Stomach smooth muscle (tissue), 2 donors: ENCODE data around the gene TMPRSS13.
"Not testable (repeated sequence)": the region's sequence is repeated elsewhere in the genome, so short reads cannot be mapped to it uniquely, and the experiment has no call there.

Experiments
- H3K27ac ChIP-seq: one replicate; pipeline ENCODE4 v1.7.0; 2013; ENCODE audit warnings: mild to moderate bottlenecking, low read length, inconsistent platforms
- H3K27me3 ChIP-seq, 2 donors: one replicate each; pipeline ENCODE4 v1.7.0; 2013; ENCODE audit warnings: low read length in 2 of 2; ENCODE audit not compliant: insufficient read depth in 2 of 2, control insufficient read depth in 1 of 2
- H3K36me3 ChIP-seq, 2 donors: one replicate each; pipeline ENCODE4 v1.7.0; 2013; ENCODE audit warnings: low read length in 2 of 2; ENCODE audit not compliant: control insufficient read depth in 2 of 2, insufficient read depth in 2 of 2
- H3K4me1 ChIP-seq: one replicate; pipeline ENCODE4 v1.7.0; 2013; ENCODE audit warnings: low read length; ENCODE audit not compliant: control insufficient read depth, insufficient read depth
- H3K4me3 ChIP-seq, 2 donors: one replicate each; pipeline ENCODE4 v1.7.0; 2013; ENCODE audit warnings: low read length in 2 of 2
- H3K9ac ChIP-seq, 2 donors: one replicate each; pipeline ENCODE4 v1.7.0; 2013; ENCODE audit warnings: low read length in 2 of 2, mild to moderate bottlenecking in 1 of 2
- H3K9me3 ChIP-seq, 2 donors: one replicate each; pipeline ENCODE4 v1.7.0; 2013; ENCODE audit warnings: low read length in 2 of 2; ENCODE audit not compliant: control insufficient read depth in 2 of 2
- donor health status: healthy.
- donor health status: Pancreatic carcinoma.

TMPRSS13 gene

GRCh38 chr11:117949062-117949461 is 19.9 kb upstream of the TMPRSS13 start:
- no peak overlapping the region for H3K27ac ChIP-seq
- H3K4me3 ChIP-seq: no peak overlapping the region
- peaks cover 0 to 5% of the 10 kb centered on the region in 2 donors for H3K27me3 ChIP-seq

GRCh38 chr11:117948466-117948865 is 19.3 kb upstream of the TMPRSS13 start:
- H3K27me3 ChIP-seq, H3K9ac ChIP-seq, H3K9me3 ChIP-seq, H3K27ac ChIP-seq, H3K36me3 ChIP-seq, H3K4me1 ChIP-seq, H3K4me3 ChIP-seq: not testable (repeated sequence)

More at GRCh38 chr11:117949062-117949461, 19.9 kb upstream of the TMPRSS13 start:
- no peak overlapping the region for H3K9ac ChIP-seq
- H3K36me3 ChIP-seq: no peaks in the 10 kb centered on the region
- peaks cover 5% of the 10 kb centered on the region for H3K4me1 ChIP-seq
- H3K9me3 ChIP-seq: no peaks in the 10 kb centered on the region

- not testable (repeated sequence) for H3K27me3 ChIP-seq, H3K27ac ChIP-seq, H3K36me3 ChIP-seq, H3K4me3 ChIP-seq, H3K4me1 ChIP-seq, H3K9me3 ChIP-seq, H3K9ac ChIP-seq
Measured at GRCh38 chr11:117947751-117948150, 18.5 kb upstream of the TMPRSS13 start.

DNA sequence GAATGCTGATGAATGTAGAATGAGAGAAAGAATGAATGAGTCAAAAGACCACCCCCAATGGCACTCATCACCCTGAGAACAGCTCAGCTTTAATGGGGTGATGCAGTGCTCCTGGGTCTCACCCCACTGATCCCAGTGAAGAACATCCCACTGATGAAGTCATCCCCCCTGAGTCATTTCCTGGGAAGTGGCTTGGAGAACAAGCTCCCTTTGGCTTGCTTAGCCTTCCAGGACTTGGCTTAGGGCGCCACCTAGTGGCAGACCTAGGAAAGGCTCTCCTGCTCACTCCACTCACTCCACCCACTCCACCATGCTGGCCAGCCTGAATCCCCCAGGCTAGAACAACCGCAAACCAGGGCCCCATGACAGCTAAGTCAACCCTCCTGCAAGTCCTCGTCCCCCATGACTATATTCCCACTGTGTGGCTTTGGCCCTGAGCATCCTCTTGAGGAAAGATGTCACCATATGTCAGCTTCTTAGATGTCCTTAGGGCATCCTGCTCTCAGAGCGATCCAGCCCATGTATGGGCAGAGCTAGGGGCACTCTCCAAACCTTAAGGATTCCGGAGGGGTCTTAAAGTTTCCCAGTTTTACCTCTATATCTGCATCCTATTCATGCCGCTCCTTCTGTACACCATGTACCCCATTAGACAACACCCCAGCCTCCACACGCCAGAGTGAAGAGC is 17.8 kb upstream of the TMPRSS13 start:
- H3K27ac ChIP-seq: no peak overlapping the region
- no peak overlapping the region for H3K4me3 ChIP-seq
- H3K9ac ChIP-seq: no peak overlapping the region
- no peaks in the 10 kb centered on the region for H3K9me3 ChIP-seq
- H3K4me1 ChIP-seq: peaks cover 5% of the 10 kb centered on the region
- peaks cover 0 to 5% of the 10 kb centered on the region in 2 donors for H3K27me3 ChIP-seq
- no peaks in the 10 kb centered on the region for H3K36me3 ChIP-seq

DNA sequence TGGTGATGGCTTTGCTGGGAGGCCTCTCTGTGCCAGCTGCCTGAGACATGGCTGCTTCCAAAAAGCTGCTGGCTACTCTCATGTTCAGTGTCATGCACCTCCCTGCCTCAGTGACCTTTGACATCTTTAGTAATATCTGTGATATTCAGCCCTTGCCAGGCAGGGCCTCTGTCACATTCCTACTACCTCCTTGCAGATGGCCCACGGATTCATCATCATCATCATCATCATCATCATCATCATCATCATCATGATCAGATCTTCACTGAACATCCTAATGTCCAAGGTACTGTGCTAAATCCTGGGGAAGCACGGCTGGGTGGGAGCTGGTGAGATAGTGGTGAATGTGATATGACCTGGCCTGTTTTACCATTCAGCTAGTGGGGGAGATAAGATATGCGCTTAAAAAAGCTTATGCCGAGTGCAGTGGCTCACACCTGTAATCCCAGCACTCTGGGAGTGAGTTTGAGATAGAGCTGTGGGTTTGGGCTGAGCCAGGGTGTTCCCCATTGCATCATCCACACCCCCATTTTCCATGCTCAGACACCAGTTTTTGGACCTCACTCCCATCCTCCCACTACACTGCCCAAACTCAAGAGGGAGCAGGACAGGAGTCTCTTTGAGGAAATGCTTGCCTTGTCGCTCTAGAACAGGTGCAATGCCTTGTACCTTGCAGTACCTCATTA is 17.1 kb upstream of the TMPRSS13 start:
- H3K9me3 ChIP-seq: no peaks in the 10 kb centered on the region
- H3K27me3 ChIP-seq: peaks cover 0 to 2% of the 10 kb centered on the region in 2 donors
- H3K36me3 ChIP-seq: no peaks in the 10 kb centered on the region
- H3K9ac ChIP-seq: no peak overlapping the region
- no peak overlapping the region for H3K4me3 ChIP-seq
- no peak overlapping the region for H3K27ac ChIP-seq
- peaks cover 5% of the 10 kb centered on the region for H3K4me1 ChIP-seq

DNA sequence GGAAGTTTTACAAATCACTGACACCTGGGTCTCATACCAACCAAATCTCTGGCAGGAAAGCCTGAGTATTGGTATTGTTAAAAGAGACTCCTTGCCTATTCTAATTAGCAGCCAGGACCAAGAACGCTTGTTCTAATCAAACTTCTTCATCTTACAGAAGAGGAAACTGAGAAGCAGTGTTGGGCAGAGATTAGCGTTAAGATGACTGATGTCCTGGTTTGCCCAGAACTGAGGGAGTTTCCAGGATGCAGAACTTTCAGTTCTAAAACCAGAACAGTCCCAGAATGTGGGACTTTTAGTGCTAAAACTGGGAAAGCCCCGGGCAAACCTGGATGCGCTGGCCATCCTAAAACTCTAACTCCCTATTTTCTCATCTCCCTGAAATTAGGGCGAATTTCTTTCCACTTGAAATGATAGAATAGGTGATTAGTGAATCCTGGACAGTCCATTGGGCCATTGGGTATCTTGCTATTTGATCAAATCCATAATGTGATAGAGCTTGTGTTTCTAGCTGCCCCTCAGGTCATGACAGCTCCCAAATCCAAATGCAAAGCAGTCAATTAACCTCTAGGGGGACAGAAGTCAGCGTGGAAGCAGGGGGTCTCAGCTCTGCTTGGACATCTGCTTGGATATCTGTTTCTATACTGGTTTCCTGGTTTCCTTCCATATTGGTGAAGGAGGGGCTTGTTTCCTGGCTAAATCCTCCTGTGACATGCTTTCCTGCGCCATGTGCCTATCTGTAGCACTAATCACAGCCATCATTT is 16.0 kb upstream of the TMPRSS13 start:
- Histone ChIP-seq H3K9me3 (no peaks in the 10 kb centered on the region), H3K27me3 (peaks cover 0 to 2% of the 10 kb centered on the region in 2 donors)

GRCh38 chr11:117944554-117944953 is 15.4 kb upstream of the TMPRSS13 start:
- Histone ChIP-seq H3K4me1 (peaks cover 3% of the 10 kb centered on the region), H3K4me3 (no peak overlapping the region), H3K27ac (no peak overlapping the region), H3K9me3 (no peaks in the 10 kb centered on the region), H3K27me3 (peaks cover 0 to 2% of the 10 kb centered on the region in 2 donors), H3K9ac (no peak overlapping the region), H3K36me3 (no peaks in the 10 kb centered on the region)

More for the DNA sequence above, 16.0 kb upstream of the TMPRSS13 start:
- Histone ChIP-seq H3K27ac (no peak overlapping the region), H3K36me3 (no peaks in the 10 kb centered on the region), H3K9ac (no peak overlapping the region), H3K4me3 (no peak overlapping the region), H3K4me1 (peaks cover 3% of the 10 kb centered on the region)

GRCh38 chr11:117941976-117942654 is 12.9 kb upstream of the TMPRSS13 start:
- no peaks in the 10 kb centered on the region for H3K36me3 ChIP-seq
- H3K9me3 ChIP-seq: no peaks in the 10 kb centered on the region
- H3K4me3 ChIP-seq: no peak overlapping the region
- no peak overlapping the region for H3K27ac ChIP-seq
- H3K4me1 ChIP-seq: peaks cover 2% of the 10 kb centered on the region
- H3K9ac ChIP-seq: no peak overlapping the region
- H3K27me3 ChIP-seq: no peaks in the 10 kb centered on the region

GRCh38 chr11:117941163-117941707 is 12.0 kb upstream of the TMPRSS13 start:
- no peaks in the 10 kb centered on the region for H3K27me3 ChIP-seq
- H3K9ac ChIP-seq: no peak overlapping the region
- no peak overlapping the region for H3K4me3 ChIP-seq
- no peak overlapping the region for H3K27ac ChIP-seq
- H3K9me3 ChIP-seq: no peaks in the 10 kb centered on the region
- no peaks in the 10 kb centered on the region for H3K4me1 ChIP-seq
- H3K36me3 ChIP-seq: no peaks in the 10 kb centered on the region

- Histone ChIP-seq H3K36me3 (no peaks in the 10 kb centered on the region), H3K4me3 (no peak overlapping the region), H3K27ac (no peak overlapping the region), H3K9ac (no peak overlapping the region), H3K27me3 (no peaks in the 10 kb centered on the region), H3K9me3 (no peaks in the 10 kb centered on the region), H3K4me1 (no peaks in the 10 kb centered on the region)
Measured at GRCh38 chr11:117940736-117941135, 11.5 kb upstream of the TMPRSS13 start.
